ENCODE data around the gene MUSK. TPM values are rescaled to one million over a fixed set of nuclear protein-coding genes. Genes with fewer than 3 reads are reported as not detected.
"Not testable (repeated sequence)": the region's sequence is repeated elsewhere in the genome, so short reads cannot be mapped to it uniquely, and the experiment has no call there.

Gene MUSK
- total RNA-seq, 2 experiments from 2014 or later, result not detected

DNA sequence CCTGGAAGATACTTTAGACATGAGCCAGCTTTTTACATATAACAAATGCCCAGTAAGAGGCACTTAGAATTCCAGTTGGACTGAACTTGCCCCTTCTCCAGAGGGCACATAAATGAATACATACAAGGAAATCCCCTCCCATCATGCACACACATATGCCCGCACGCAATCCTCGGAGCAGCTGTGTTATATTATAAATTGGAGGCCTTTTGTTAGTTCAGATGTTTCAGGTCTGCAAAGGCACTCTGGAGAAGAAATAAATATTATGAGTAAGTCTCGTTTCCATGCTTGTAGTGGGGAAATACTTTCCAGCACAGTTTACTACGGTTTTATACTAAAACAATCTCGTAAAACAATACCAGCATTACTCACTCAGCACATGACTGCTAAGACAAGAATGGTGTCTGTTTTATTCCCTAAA, 17.6 kb upstream of the MUSK start:
- DNase-seq, result no peak
- Mint-ChIP-seq H3K4me1 (ENCODE audit: low read depth) (no peaks in the 10 kb centered on the region), H3K27me3 (ENCODE audit: low read depth) (no peaks in the 10 kb centered on the region), H3K36me3 (ENCODE audit: low read depth) (no peaks in the 10 kb centered on the region), H3K27ac (no peak overlapping the region), H3K9me3 (no peaks in the 10 kb centered on the region), H3K4me3 (no peak overlapping the region)
- intact Hi-C loops (cut with micrococcal nuclease), result no loop called here
- CTCF ChIA-PET, result no interaction called here

- intact Hi-C loops (cut with micrococcal nuclease), result no loop called here
- CTCF ChIA-PET, result no interaction called here
- no peak overlapping the region for H3K27ac Mint-ChIP-seq
- no peaks in the 10 kb centered on the region for H3K36me3 Mint-ChIP-seq (ENCODE audit: low read depth)
- peaks cover 3% of the 10 kb centered on the region for H3K9me3 Mint-ChIP-seq
- H3K4me3 Mint-ChIP-seq, result no peak overlapping the region
- no peaks in the 10 kb centered on the region for H3K4me1 Mint-ChIP-seq (ENCODE audit: low read depth)
- no peak for DNase-seq
- peaks cover 2% of the 10 kb centered on the region for H3K27me3 Mint-ChIP-seq (ENCODE audit: low read depth)
Observed at GRCh38 chr9:110655754-110656641, 12.6 kb upstream of the MUSK start.

GRCh38 chr9:110659891-110660541, 8.6 kb upstream of the MUSK start:
- intact Hi-C loops (cut with micrococcal nuclease), result no loop called here
- Mint-ChIP-seq H3K9me3 (peaks cover 3% of the 10 kb centered on the region), H3K4me1 (ENCODE audit: low read depth) (no peaks in the 10 kb centered on the region), H3K27me3 (ENCODE audit: low read depth) (peaks cover 2% of the 10 kb centered on the region), H3K36me3 (ENCODE audit: low read depth) (no peaks in the 10 kb centered on the region), H3K27ac (no peak overlapping the region), H3K4me3 (no peak overlapping the region)
- DNase-seq, result no peak
- CTCF ChIA-PET, result interaction anchor here (0.9 kb wide), 1 partner anchor 36 kb away, joined by 3 read pairs; no protein-coding TSS in a partner anchor

DNA sequence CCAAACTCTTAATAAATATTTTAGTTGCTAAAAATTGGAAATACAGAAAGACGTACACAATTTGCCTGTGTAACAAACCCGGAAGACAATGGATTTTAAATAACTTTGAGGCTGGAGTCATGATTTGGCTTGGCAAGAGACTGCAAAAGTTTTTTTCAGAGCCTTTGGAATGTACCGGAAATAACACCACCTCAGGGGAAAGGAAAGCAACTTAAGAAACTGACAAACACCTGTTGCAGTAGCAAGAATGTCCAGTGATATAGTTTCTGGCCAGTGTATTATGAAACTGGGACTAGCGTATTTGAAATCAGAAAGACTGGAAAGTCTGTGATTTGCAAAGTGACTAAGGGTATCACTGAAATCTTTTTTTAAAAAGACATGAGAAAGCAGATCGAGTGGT, 842 bp downstream of the MUSK start:
- intact Hi-C loops (cut with micrococcal nuclease), result no loop called here
- H3K27ac Mint-ChIP-seq, result no peak overlapping the region
- CTCF ChIA-PET, result no interaction called here
- H3K27me3 Mint-ChIP-seq (ENCODE audit: low read depth), result no peaks in the 10 kb centered on the region
- no peaks in the 10 kb centered on the region for H3K36me3 Mint-ChIP-seq (ENCODE audit: low read depth)
- H3K4me1 Mint-ChIP-seq (ENCODE audit: low read depth), result no peaks in the 10 kb centered on the region
- H3K4me3 Mint-ChIP-seq, result no peak overlapping the region
- no peak for DNase-seq
- H3K9me3 Mint-ChIP-seq, result no peaks in the 10 kb centered on the region

DNA sequence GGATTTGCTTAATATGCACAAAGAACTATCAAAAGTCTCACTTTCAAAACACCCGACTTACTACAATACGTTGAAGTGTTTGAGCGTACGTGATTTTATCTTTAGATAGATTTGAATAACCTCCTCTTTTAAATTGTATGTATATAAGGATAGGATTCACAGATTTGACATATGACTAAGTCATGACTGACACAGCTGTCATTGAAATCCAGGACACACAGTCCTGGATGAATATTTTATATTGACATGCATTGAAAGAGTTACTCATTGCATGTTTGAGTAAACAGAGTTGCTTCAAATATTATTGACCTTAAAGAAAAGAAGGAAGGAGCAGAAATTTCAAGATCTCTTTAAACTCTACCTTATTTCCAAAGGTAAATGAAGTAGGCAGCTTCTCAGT, 3.3 kb downstream of the MUSK start:
- intact Hi-C loops (cut with micrococcal nuclease), result no loop called here
- CTCF ChIA-PET, result interaction anchor here (0.5 kb wide), 1 partner anchor 1429 kb away, joined by 4 read pairs; no protein-coding TSS in a partner anchor

DNA sequence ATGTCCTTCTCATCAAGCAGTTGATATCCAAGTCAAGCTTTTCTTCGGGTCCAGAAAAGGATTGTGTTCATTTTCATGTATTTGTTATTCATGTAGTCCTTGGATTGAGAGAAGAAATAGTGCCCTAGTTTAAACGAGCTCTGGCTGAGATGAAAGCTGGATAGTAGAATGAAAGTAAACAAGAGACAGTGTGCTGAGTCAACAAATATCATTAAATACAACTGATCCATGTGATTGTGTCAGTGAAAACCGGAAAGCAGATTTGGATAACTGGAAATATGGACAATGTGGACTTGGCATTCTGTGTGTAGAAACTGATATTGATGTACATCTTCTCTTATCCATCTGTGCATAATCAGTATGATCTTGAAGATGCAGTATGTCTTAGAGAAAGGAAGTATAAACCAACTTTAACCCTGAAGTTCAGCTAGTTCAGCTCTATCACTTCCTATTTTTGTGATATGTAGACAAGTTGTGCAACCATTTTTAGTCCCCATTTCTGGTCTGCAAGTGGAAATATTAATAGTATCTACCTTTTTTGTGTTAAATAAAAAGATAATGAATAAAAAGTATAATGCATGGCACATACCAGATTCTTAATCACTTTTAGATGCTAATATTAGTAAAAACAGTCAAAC, 4.4 kb downstream of the MUSK start:
- H3K36me3 Mint-ChIP-seq (ENCODE audit: low read depth), result no peaks in the 10 kb centered on the region
- no peaks in the 10 kb centered on the region for H3K27me3 Mint-ChIP-seq (ENCODE audit: low read depth)
- no peaks in the 10 kb centered on the region for H3K4me1 Mint-ChIP-seq (ENCODE audit: low read depth)
- H3K27ac Mint-ChIP-seq, result no peak overlapping the region
- peaks cover 5% of the 10 kb centered on the region for H3K9me3 Mint-ChIP-seq
- no peak overlapping the region for H3K4me3 Mint-ChIP-seq
- CTCF ChIA-PET, result no interaction called here
- no peak for DNase-seq
- intact Hi-C loops (cut with micrococcal nuclease), result no loop called here

More for the DNA sequence above, 3.3 kb downstream of the MUSK start:
- no peaks in the 10 kb centered on the region for H3K27me3 Mint-ChIP-seq (ENCODE audit: low read depth)
- no peaks in the 10 kb centered on the region for H3K36me3 Mint-ChIP-seq (ENCODE audit: low read depth)
- no peak for DNase-seq
- H3K9me3 Mint-ChIP-seq, result peaks cover 2% of the 10 kb centered on the region
- no peak overlapping the region for H3K4me3 Mint-ChIP-seq
- no peak overlapping the region for H3K27ac Mint-ChIP-seq
- H3K4me1 Mint-ChIP-seq (ENCODE audit: low read depth), result no peaks in the 10 kb centered on the region

GRCh38 chr9:110687497-110687896, 18.9 kb downstream of the MUSK start:
- Mint-ChIP-seq H3K4me3 (no peak overlapping the region), H3K4me1 (ENCODE audit: low read depth) (no peaks in the 10 kb centered on the region), H3K36me3 (ENCODE audit: low read depth) (no peaks in the 10 kb centered on the region), H3K9me3 (no peaks in the 10 kb centered on the region), H3K27ac (no peak overlapping the region), H3K27me3 (ENCODE audit: low read depth) (no peaks in the 10 kb centered on the region)
- DNase-seq, result no peak
- intact Hi-C loops (cut with micrococcal nuclease), result no loop called here
- CTCF ChIA-PET, result no interaction called here

GRCh38 chr9:110688329-110688728, 19.7 kb downstream of the MUSK start:
- H3K27me3 Mint-ChIP-seq (ENCODE audit: low read depth), result no peaks in the 10 kb centered on the region
- intact Hi-C loops (cut with micrococcal nuclease), result no loop called here
- H3K4me1 Mint-ChIP-seq (ENCODE audit: low read depth), result no peaks in the 10 kb centered on the region
- no peaks in the 10 kb centered on the region for H3K36me3 Mint-ChIP-seq (ENCODE audit: low read depth)
- H3K9me3 Mint-ChIP-seq, result no peaks in the 10 kb centered on the region
- CTCF ChIA-PET, result no interaction called here
- no peak for DNase-seq
- no peak overlapping the region for H3K4me3 Mint-ChIP-seq
- H3K27ac Mint-ChIP-seq, result no peak overlapping the region

DNA sequence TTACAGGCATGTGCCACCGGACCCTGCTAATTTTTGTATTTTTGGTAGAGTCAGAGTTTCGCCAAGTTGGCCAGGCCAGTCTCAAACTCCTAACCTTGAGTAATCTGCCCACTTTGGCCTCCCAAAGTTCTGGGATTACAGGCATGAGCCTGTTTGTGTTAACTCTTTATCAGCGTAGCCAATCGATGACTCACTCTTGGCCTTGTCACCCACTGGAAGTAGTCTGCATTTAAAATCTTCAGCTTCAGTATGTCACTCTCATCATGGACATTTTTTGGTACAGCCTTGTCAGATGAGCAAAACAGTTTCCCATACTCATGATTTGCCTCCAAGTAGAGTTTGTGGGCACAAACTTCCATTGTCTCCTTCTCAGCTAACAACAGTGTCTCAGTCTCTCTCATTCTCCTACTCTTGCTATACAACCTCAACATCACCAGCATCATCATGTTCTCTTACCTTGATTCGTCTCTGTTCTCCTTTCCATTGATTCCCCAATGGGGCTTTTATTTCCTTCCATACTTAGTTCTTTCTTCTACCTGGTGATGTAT, 22.5 kb downstream of the MUSK start:
- DNase-seq, result no peak
- CTCF ChIA-PET, result no interaction called here

GRCh38 chr9:110695846-110696245, 27.3 kb downstream of the MUSK start:
- H3K4me3 Mint-ChIP-seq; H3K9me3 Mint-ChIP-seq; intact Hi-C loops (cut with micrococcal nuclease); H3K27me3 Mint-ChIP-seq (ENCODE audit: low read depth); H3K36me3 Mint-ChIP-seq (ENCODE audit: low read depth); H3K4me1 Mint-ChIP-seq (ENCODE audit: low read depth); DNase-seq; H3K27ac Mint-ChIP-seq: not testable (repeated sequence)
- CTCF ChIA-PET, result interaction anchor here (0.6 kb wide), 1 partner anchor 407 kb away, joined by 3 read pairs; no protein-coding TSS in a partner anchor

More for the DNA sequence above, 22.5 kb downstream of the MUSK start:
- Mint-ChIP-seq H3K4me3 (no peak overlapping the region), H3K9me3 (no peaks in the 10 kb centered on the region), H3K27me3 (ENCODE audit: low read depth) (no peaks in the 10 kb centered on the region), H3K36me3 (ENCODE audit: low read depth) (no peaks in the 10 kb centered on the region), H3K4me1 (ENCODE audit: low read depth) (no peaks in the 10 kb centered on the region), H3K27ac (no peak overlapping the region)
- intact Hi-C loops (cut with micrococcal nuclease), result no loop called here

- Mint-ChIP-seq H3K9me3 (no peaks in the 10 kb centered on the region), H3K36me3 (ENCODE audit: low read depth) (no peaks in the 10 kb centered on the region), H3K4me3 (no peak overlapping the region), H3K27ac (no peak overlapping the region), H3K27me3 (ENCODE audit: low read depth) (no peaks in the 10 kb centered on the region), H3K4me1 (ENCODE audit: low read depth) (no peaks in the 10 kb centered on the region)
- CTCF ChIA-PET, result no interaction called here
- intact Hi-C loops (cut with micrococcal nuclease), result no loop called here
- no peak for DNase-seq
Observed at GRCh38 chr9:110700953-110701352, 32.4 kb downstream of the MUSK start.

GRCh38 chr9:110703669-110704068, 35.1 kb downstream of the MUSK start:
- DNase-seq, result no peak
- H3K4me1 Mint-ChIP-seq (ENCODE audit: low read depth), result no peaks in the 10 kb centered on the region
- H3K36me3 Mint-ChIP-seq (ENCODE audit: low read depth), result no peaks in the 10 kb centered on the region
- no peak overlapping the region for H3K4me3 Mint-ChIP-seq
- CTCF ChIA-PET, result no interaction called here
- H3K27me3 Mint-ChIP-seq (ENCODE audit: low read depth), result no peaks in the 10 kb centered on the region
- H3K9me3 Mint-ChIP-seq, result no peaks in the 10 kb centered on the region
- intact Hi-C loops (cut with micrococcal nuclease), result no loop called here
- no peak overlapping the region for H3K27ac Mint-ChIP-seq
